ENCODE measurements around the gene ARHGAP28. TPM values are rescaled to one million over a fixed set of nuclear protein-coding genes. Genes with fewer than 3 reads are reported as not detected.

ARHGAP28 gene
- total and polyA plus RNA-seq, 10 of the 15 experiments (the other 5 are each of a cell fraction or from before 2014, with no cell fraction given): not detected

DNA sequence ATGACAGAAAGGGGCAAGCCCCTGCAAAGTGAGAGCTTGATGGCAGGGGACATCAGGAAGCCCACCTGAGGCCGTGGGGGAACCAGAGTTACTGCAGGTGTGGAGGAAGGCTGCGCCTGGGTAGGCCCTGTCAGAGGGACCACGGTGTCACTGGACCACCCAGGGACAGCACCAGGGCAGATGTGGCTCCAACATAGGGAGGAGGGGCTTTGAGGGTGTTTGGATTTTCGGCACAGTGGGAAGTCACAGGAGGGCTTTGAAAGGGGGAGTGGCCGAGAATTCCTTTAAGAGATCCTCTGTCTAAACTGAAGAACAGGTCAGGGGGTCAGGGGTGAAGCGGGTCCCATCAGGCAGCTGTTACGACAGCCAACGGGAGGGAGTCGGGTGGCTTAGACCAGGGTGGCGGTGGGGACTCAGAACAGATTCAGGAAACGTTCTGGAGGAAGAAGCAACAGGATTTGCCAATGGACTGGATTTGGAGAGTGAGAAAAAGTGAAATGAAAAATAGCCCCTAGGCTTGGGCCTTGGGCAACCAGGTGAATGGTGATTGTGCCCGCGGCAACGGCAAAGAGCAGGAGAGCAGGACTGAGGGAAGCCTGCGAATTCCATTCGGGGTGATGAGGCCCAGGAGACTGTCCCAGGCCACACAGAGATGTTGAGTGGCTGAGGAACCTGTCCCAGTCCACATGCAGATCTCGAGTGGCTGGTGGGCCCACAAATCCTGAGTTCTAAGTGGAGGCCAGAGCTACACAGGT is 222.0 kb downstream of the ARHGAP28 start:
- 34% methylated on average over 17 of the region's 17 CpGs for WGBS (ENCODE audit: insufficient coverage, insufficient replicate concordance, low lambda C conversion rate, missing lambda C conversion rate)
- ATAC-seq (no peak), DNase-seq (ENCODE audit: low read depth, low spot score) (no peak), FAIRE-seq (no peak)
- H4K20me1 ChIP-seq (ENCODE audit: control insufficient read depth, insufficient read depth): no peaks in the 10 kb centered on the region
- H2AFZ ChIP-seq (ENCODE audit: control insufficient read depth, low read depth, low read length): no peak overlapping the region
- CTCF ChIA-PET: no interaction called here
- H3K36me3 ChIP-seq (ENCODE audit: control insufficient read depth in 2 of 2, insufficient read depth in 2 of 2, low read length in 1 of 2): no peaks in the 10 kb centered on the region
- intact Hi-C loops (cut with micrococcal nuclease; ENCODE audit: unreplicated experiment) (no loop called here), in situ Hi-C loops (cut with MboI) (no loop called here)
- SMC1A ChIA-PET (ENCODE audit: uncharacterized antibody, unreplicated experiment): interaction anchor here (0.6 kb wide), 1 partner anchor 1700 kb away, joined by 3 read pairs; no protein-coding TSS in a partner anchor
- TF ChIP-seq TBL1XR1 (IDR thresholded peaks at IDR 0.05; ENCODE audit: low read depth, low read length) (no peak), FOXM1 (IDR thresholded peaks at IDR 0.05; ENCODE audit: low read depth, low read length) (no peak), MEF2A (IDR thresholded peaks at IDR 0.05; ENCODE audit: insufficient read depth, low read depth, low read length) (no peak), NR2C1 (IDR thresholded peaks at IDR 0.05) (no peak), ZNF24 (IDR thresholded peaks at IDR 0.05) (no peak), HDAC2 (IDR thresholded peaks at IDR 0.05) (no peak), SUPT20H (IDR thresholded peaks at IDR 0.05; ENCODE audit: borderline replicate concordance, control insufficient read depth, low read depth, low read length) (no peak), TARDBP (IDR thresholded peaks at IDR 0.05; ENCODE audit: borderline replicate concordance) (no peak), STAT3 (IDR thresholded peaks at IDR 0.05; ENCODE audit: low read depth, low read length) (no peak), HCFC1 (IDR thresholded peaks at IDR 0.05; ENCODE audit: low read length) (no peak)
- TF ChIP-seq, protein P1, sequence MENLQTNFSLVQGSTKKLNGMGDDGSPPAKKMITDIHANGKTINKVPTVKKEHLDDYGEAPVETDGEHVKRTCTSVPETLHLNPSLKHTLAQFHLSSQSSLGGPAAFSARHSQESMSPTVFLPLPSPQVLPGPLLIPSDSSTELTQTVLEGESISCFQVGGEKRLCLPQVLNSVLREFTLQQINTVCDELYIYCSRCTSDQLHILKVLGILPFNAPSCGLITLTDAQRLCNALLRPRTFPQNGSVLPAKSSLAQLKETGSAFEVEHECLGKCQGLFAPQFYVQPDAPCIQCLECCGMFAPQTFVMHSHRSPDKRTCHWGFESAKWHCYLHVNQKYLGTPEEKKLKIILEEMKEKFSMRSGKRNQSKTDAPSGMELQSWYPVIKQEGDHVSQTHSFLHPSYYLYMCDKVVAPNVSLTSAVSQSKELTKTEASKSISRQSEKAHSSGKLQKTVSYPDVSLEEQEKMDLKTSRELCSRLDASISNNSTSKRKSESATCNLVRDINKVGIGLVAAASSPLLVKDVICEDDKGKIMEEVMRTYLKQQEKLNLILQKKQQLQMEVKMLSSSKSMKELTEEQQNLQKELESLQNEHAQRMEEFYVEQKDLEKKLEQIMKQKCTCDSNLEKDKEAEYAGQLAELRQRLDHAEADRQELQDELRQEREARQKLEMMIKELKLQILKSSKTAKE (IDR thresholded peaks at IDR 0.05; ENCODE audit: low read depth, poor library complexity, severe bottlenecking): no peak
- TF ChIP-seq, protein P2, sequence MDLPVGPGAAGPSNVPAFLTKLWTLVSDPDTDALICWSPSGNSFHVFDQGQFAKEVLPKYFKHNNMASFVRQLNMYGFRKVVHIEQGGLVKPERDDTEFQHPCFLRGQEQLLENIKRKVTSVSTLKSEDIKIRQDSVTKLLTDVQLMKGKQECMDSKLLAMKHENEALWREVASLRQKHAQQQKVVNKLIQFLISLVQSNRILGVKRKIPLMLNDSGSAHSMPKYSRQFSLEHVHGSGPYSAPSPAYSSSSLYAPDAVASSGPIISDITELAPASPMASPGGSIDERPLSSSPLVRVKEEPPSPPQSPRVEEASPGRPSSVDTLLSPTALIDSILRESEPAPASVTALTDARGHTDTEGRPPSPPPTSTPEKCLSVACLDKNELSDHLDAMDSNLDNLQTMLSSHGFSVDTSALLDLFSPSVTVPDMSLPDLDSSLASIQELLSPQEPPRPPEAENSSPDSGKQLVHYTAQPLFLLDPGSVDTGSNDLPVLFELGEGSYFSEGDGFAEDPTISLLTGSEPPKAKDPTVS (IDR thresholded peaks at IDR 0.05; ENCODE audit: low read depth, low read length): no peak
- TF ChIP-seq, protein P3, sequence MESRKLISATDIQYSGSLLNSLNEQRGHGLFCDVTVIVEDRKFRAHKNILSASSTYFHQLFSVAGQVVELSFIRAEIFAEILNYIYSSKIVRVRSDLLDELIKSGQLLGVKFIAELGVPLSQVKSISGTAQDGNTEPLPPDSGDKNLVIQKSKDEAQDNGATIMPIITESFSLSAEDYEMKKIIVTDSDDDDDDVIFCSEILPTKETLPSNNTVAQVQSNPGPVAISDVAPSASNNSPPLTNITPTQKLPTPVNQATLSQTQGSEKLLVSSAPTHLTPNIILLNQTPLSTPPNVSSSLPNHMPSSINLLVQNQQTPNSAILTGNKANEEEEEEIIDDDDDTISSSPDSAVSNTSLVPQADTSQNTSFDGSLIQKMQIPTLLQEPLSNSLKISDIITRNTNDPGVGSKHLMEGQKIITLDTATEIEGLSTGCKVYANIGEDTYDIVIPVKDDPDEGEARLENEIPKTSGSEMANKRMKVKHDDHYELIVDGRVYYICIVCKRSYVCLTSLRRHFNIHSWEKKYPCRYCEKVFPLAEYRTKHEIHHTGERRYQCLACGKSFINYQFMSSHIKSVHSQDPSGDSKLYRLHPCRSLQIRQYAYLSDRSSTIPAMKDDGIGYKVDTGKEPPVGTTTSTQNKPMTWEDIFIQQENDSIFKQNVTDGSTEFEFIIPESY (IDR thresholded peaks at IDR 0.05): no peak
- H3K9ac ChIP-seq (ENCODE audit: control insufficient read depth, insufficient read depth, low read length): no peak overlapping the region
- POLR2A ChIA-PET: no interaction called here
- no peaks in the 10 kb centered on the region; a peak in 1 of 4 replicates for H3K27me3 ChIP-seq (replicated peaks in 1 of 2; ENCODE audit: control insufficient read depth in 2 of 2, insufficient read depth in 2 of 2, low read length in 1 of 2)
- no TSS peak for BruUV-seq (replicated peaks)
- RAD21 ChIA-PET (ENCODE audit: unreplicated experiment): no interaction called here
- H3K9me3 ChIP-seq (replicated peaks; ENCODE audit: control insufficient read depth, insufficient read depth, low read length): no peaks in the 10 kb centered on the region
- no peaks in the 10 kb centered on the region for H3K4me1 ChIP-seq (ENCODE audit: control insufficient read depth, insufficient read depth, low read length)
- H3K79me2 ChIP-seq (ENCODE audit: control insufficient read depth, insufficient read depth, low read length): no peaks in the 10 kb centered on the region
- no peak overlapping the region for H3K4me2 ChIP-seq (ENCODE audit: control insufficient read depth, insufficient read depth)
- no peak overlapping the region for H3K27ac ChIP-seq (ENCODE audit: control insufficient read depth, insufficient read depth)
- H3K4me3 ChIP-seq: no peak overlapping the region
